Endometrium (tissue), 2 donors: ENCODE data around the gene NCKIPSD.

Experiments
- FAIRE-seq: peaks from 2 replicates; lab custom pipeline; 2012; peaks lifted over from hg19 to GRCh38; lab: Jason Lieb, UNC
- donor health status: control.
- donor health status: control.

Gene NCKIPSD

GRCh38 chr3:48647714-48648113 is 38.0 kb downstream of the NCKIPSD start:
- FAIRE-seq, result no peak

DNA sequence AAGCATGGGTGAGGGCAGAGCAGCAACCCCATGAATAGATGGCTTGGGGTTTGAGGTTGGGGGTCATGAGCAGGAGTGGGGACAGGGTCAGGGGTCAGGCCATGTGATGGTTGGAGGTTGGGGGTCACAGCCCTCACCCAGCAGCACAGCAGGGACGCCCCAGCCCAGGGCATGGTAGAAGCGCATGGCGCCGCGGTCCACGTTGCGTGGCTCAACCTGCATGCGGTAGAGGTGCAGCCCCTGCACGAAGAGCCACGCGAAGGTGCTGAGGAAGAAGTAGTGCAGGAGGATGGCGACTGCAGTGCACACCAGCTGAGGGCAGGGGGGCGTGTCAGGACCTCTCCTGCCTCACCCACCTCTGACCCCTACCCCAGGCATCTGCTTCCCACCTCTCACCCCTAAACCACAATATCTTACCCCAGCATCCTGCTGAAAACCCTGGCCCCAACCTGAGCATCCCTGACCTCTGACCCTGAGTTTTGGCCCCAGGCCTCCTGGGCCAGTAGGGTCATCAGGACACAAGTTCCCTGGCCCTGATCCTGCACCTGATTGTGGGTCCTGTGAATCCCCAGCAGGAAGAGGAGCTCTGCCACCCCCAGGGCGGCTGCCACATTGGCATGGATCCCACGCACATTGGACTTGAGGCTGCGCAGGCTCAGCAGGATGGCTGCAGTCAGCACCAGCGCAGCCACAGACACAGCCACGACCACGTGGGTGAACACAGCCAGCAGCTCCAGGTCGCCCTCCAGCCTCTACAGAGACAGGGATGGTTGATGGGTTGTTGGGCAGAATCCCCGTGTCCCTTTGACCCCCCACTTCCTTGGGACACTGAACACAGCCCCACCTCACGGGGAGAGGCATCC is 40.6 kb downstream of the NCKIPSD start:
- FAIRE-seq, result no peak

GRCh38 chr3:48642605-48643004 is 43.1 kb downstream of the NCKIPSD start:
- no peak for FAIRE-seq

DNA sequence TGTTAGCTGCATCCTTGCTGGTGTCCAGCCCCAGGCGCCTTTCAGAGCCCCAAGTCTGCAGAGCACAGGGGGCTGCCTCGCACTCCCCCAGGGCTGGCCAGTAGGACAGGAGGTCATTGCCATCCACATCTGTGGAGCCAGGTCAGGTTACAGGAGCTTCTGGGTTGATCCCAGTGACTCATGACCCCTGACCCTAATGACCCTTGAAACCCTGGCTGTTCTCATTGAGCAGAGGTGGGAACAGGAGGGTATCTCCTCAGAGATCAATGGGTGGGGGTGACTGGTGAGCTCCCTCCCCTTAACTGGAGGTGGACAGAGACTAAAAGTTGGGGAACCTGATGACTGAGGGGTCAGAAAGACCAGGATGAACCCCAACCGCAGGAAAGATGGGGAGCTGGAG is 44.3 kb downstream of the NCKIPSD start:
- FAIRE-seq, result no peak

GRCh38 chr3:48639944-48640606 is 45.6 kb downstream of the NCKIPSD start:
- no peak for FAIRE-seq

- no peak for FAIRE-seq
These were observed 48.4 kb downstream of the NCKIPSD start for GRCh38 chr3:48637305-48637704.

GRCh38 chr3:48636149-48636655 is 49.5 kb downstream of the NCKIPSD start:
- no peak for FAIRE-seq

GRCh38 chr3:48635222-48636021 is 50.3 kb downstream of the NCKIPSD start, which contains the start of gene SLC26A6:
Gene SLC26A6, minus strand, starts transcription at chr3:48635461. Its CDS starts 68 bp downstream, at chr3:48635393.
- peak; percentile 83 for FAIRE-seq

GRCh38 chr3:48634661-48635221 is 51.0 kb downstream of the NCKIPSD start:
- no peak for FAIRE-seq

GRCh38 chr3:48633743-48634142 is 52.0 kb downstream of the NCKIPSD start:
- no peak for FAIRE-seq

- no peak for FAIRE-seq
These were observed 52.5 kb downstream of the NCKIPSD start for GRCh38 chr3:48633256-48633655.

GRCh38 chr3:48631516-48632448 is 53.9 kb downstream of the NCKIPSD start:
- FAIRE-seq, result no peak

GRCh38 chr3:48630833-48631232 is 54.9 kb downstream of the NCKIPSD start:
- FAIRE-seq, result no peak

DNA sequence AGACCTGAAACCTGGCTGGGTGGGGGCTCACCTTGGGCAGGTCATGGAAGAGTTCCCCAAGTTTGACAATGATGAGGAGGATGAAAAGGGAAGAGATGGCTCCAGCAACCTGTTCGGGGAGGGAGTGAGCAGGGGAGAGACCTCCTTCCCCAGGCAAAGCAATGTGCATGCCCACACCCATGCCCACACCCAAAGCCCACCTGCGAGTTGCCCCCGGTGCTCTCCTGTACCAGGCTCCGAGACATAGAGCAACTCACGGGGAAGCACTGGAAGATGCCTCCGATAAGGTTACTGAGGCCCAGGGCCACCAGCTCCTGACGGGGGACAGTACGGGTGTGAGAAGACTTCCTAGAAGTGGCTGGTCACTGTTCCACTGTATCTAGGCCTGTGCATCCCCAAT is 55.3 kb downstream of the NCKIPSD start:
- FAIRE-seq, result no peak

DNA sequence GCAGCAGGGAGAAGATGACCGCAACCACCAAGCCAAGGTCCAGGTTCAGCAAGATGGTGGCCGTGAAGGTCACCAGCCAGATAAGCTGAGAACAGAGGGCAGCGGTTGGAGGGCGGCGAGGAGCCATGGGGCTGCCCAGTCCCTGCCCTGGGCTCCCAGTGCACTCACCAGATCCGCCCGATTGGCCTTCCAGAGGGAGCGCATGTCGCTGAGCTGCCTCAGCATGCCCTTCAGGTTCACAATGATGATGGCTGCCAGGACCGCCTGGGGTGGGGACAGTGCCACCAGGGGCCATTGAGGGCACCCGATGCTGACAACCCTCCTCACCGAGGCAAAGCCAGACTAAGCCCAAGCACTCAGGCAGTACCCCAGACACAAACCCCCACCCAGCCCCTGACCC is 55.8 kb downstream of the NCKIPSD start:
- FAIRE-seq, result no peak

- FAIRE-seq, result no peak
These were observed 57.3 kb downstream of the NCKIPSD start for GRCh38 chr3:48628277-48629017.

DNA sequence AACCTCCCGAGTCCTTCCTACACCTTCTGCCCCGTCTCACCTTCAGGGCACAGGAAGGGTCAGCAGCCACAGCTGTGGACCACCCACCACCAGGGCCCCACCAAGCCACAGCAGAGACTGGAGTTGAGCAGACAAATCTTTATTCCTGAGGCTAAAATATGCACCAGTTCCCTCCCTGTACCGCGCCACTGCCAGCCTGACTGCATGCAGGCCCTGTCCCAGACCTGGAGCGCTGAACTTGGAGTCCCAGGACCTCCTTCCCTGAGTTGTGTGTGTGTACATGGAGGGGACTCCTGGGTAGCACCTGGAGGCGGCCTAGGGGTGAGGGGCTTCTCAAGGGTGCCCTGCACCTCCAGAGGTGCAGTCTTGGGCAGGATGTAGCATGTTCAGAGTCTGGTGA is 60.1 kb downstream of the NCKIPSD start:
- no peak for FAIRE-seq

- FAIRE-seq, result no peak
These were observed 60.9 kb downstream of the NCKIPSD start for GRCh38 chr3:48624767-48625166.

DNA sequence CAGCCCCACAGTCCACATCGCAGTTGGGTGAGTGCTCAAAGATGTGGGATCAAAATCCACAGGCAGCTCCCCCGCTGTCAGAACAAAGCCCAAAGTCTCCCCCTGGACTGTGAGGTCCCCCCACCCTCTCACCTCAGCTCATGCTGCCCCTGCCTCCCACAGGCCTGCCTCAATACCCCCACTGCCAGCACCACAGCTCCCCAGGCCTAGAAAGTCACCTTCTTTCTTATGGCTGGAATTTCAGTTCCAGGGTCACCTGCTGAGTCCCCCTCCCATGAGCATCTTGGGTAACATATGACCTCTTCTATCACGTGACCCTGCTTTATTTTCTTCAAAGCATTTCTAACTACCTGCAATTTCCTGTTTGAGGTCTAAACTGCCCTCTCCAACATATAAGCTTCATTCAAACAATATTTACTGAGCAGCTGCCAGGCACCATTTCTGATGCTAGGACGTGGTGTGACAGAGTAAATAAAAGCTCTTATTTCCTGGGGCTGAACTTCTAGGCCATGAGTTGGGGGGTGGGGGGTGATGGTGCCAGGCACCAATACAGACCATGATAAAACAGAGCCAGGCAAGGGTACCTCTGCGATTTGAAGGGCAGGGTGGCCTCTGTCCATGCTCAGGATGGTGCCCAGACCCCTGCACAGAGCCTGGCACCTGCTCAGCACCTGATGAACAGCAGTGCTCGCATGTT is 61.7 kb downstream of the NCKIPSD start:
- FAIRE-seq, result no peak
